Measurements from ENCODE around the gene CHKB.

The CHKB gene

DNA sequence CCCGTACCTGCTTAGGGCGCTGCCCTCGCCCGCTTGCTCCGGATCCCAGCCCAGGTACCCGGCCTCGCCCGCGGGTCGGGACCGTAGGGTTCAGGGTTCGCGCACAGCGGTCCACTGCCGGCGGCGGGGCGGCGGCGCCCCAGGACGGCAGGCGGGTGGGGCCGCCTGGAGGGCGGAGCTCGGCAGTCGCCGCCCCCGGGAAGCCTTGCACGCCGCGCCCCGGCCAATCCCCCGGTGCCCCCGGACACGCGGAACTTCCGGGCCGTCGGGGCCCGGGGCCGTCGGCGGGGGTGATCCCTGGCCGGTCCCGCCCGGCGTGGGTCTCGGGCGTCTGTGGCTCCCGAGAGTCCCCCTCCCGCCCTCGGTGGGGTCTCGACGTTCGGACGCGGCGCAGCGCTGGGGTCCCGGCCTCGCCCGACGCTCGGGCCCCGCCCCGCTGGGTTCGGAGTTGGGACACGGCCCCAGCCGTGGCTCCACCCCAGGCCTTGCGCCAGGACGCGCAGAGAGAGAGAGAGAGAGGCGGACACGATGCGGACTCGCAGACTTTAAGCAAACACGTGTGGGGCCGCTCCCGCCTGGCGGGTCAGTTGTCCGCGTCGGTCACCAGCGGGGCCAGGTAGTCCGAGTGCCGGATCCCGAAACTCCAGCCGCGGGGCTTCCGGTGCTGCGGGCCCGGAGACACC, 52.6 kb downstream of the CHKB start, which contains the start of gene TYMP:
Gene TYMP, minus strand, starts transcription at position 116 of the 683 bp plus-strand sequence. CDS start 303 bp downstream, outside the sequence.
- no peaks in the 10 kb centered on the region; the same call in 1 of the 2 replicates for H3K4me1 ChIP-seq (ENCODE audit: control insufficient read depth, insufficient read depth, low read length)
- POLR2A ChIA-PET: no interaction called here
- TF ChIP-seq ZNF768 (tag by site-specific recombination; IDR thresholded peaks at IDR 0.05) (no peak), KLF8 (tag by site-specific recombination; IDR thresholded peaks at IDR 0.05) (0 out of 2 replicates have a peak, but pooled peaks have one; percentile 11)
- TF ChIP-seq, protein P1, sequence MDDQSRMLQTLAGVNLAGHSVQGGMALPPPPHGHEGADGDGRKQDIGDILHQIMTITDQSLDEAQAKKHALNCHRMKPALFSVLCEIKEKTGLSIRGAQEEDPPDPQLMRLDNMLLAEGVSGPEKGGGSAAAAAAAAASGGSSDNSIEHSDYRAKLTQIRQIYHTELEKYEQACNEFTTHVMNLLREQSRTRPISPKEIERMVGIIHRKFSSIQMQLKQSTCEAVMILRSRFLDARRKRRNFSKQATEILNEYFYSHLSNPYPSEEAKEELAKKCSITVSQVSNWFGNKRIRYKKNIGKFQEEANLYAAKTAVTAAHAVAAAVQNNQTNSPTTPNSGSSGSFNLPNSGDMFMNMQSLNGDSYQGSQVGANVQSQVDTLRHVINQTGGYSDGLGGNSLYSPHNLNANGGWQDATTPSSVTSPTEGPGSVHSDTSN (CRISPR knock-in tag; IDR thresholded peaks at IDR 0.05): peak; percentile 28; the same call in 1 of the 2 replicates
- H3K27ac ChIP-seq (ENCODE audit: extremely low read depth, low read depth, low read length): no peak within 1 kb of the TSS; the same call in 1 of the 2 replicates
- no peak within 1 kb of the TSS; the same call in 1 of the 2 replicates for H3K4me3 ChIP-seq (ENCODE audit: low read depth, low read length)
- H3K9me3 ChIP-seq (ENCODE audit: control insufficient read depth, insufficient read depth, low read depth, low read length): no peaks in the 10 kb centered on the region
- no peaks in the 10 kb centered on the region for H3K36me3 ChIP-seq (ENCODE audit: control insufficient read depth in 2 of 2, insufficient read depth in 1 of 2, low read length in 2 of 2)
- CTCF ChIA-PET: no interaction called here

DNA sequence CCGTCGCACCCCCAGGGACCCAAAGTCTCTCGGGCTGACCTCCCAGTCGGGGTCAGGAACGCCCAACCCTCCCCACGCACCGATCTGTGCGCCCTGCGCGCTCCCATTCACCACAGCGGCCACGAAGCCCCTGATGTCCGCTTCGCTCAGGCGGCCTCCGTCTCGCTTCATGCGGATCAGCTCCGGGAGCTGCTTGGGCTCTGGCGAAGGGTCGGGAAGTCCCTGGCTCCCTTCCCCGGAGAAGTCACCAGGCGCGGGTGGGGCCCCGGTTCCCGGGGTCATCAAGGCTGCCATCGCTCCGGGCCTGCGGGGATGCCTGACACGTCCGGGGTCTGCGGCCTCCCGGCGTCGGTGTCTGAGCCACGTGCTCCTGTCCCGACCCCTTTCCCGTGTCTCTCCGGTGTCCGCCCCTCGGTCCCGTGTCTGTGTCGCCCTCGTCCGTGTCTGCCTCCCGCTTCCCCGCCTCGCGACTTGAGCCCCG, 53.2 kb downstream of the CHKB start:
- H3K36me3 ChIP-seq (ENCODE audit: control insufficient read depth in 2 of 2, insufficient read depth in 1 of 2, low read length in 2 of 2): peaks cover 0 to 2% of the 10 kb centered on the region in 2 experiments; a peak in 1 of 3 replicates
- no peak overlapping the region for H3K27ac ChIP-seq (ENCODE audit: extremely low read depth, low read depth, low read length)
- H3K9me3 ChIP-seq (ENCODE audit: control insufficient read depth, insufficient read depth, low read depth, low read length): no peaks in the 10 kb centered on the region
- TF ChIP-seq KLF1 (tag by site-specific recombination; IDR thresholded peaks at IDR 0.05) (peak; percentile 28; the same call in 1 of the 2 replicates), ZNF747 (tag by site-specific recombination; IDR thresholded peaks at IDR 0.05) (no peak), ZFP41 (tag by site-specific recombination; IDR thresholded peaks at IDR 0.05; ENCODE audit: borderline replicate concordance) (no peak), KLF8 (tag by site-specific recombination; IDR thresholded peaks at IDR 0.05) (peak; percentile 87), ZNF341 (tag by site-specific recombination; IDR thresholded peaks at IDR 0.05; ENCODE audit: low read depth) (no peak)
- H3K4me3 ChIP-seq (ENCODE audit: low read depth, low read length): no peak overlapping the region
- CTCF ChIA-PET: no interaction called here
- POLR2A ChIA-PET: interaction anchor here (0.6 to 1.7 kb wide), 3 partner anchors 17 to 33 kb away, joined by 3 to 6 read pairs (median 4); partner anchors contain the start of genes LMF2, NCAPH2 and SYCE3
- no peaks in the 10 kb centered on the region; the same call in 1 of the 2 replicates for H3K4me1 ChIP-seq (ENCODE audit: control insufficient read depth, insufficient read depth, low read length)
